Right ventricle myocardium inferior (tissue), 1 donor: ENCODE results near the gene ZSCAN25. TPM values are rescaled to one million over a fixed set of nuclear protein-coding genes. Genes with fewer than 3 reads are reported as not detected.
"Not testable (repeated sequence)": the region's sequence is repeated elsewhere in the genome, so short reads cannot be mapped to it uniquely, and the experiment has no call there.

ENCODE experiments used
- ATAC-seq: fragments of 200-7000 bp; cut with Tn5 transposase; one replicate; pipeline ENCODE4 v1.9.1; 2020; ENCODE audit warnings: mild to moderate bottlenecking, moderate library complexity
- DNase-seq: peaks from one replicate; pipeline ENCODE4 v3.0.0; 2021; ENCODE audit errors: missing footprints
- intact Hi-C: fragments of 100-400 bp; cut with DNase I; formaldehyde crosslinking; loops from one replicate; pipeline ENCODE4 v1.11.0; 2022
- total RNA-seq: library from RNA; stranded (reverse); fragmentation: NEBNext Ultra II Directional; extraction: Animal tissue kit (Norgen Biotek cat#: 25700); gene quantifications from one replicate; pipeline ENCODE4 v1.2.1, GENCODE V29; 2021
- donor health status: DM: no; HTN: yes; CAD: no; lungs with severe emphysema.

Gene ZSCAN25
- total RNA-seq, 1 donor from 2014 or later, result 8.1 TPM

DNA sequence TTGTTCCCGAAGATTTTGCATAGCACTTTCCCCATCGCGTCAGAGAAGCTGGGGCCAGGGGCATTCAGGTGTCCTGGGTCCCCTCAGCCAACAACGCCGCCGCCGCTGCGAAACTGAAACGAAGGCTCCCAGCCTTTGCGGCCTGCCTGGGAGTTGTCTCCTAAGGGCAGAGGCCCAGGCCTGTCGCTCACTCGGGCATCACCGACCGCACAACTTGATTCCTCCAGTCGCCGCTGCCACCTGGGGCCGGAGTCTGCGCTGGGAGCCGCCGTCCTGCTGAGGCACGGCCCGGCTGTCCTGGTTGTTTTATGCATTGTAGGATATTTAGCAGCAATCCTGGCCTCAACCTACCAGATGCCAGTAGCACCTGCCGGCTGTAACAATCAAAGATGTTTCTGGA is 22.0 kb downstream of the ZSCAN25 start:
- DNase-seq (peak; percentile 60), ATAC-seq (no peak)
- intact Hi-C loops, result no loop called here

GRCh38 chr7:99639267-99639666 is 22.5 kb downstream of the ZSCAN25 start:
- no peak for DNase-seq
- intact Hi-C loops, result no loop called here
- ATAC-seq, result no peak

DNA sequence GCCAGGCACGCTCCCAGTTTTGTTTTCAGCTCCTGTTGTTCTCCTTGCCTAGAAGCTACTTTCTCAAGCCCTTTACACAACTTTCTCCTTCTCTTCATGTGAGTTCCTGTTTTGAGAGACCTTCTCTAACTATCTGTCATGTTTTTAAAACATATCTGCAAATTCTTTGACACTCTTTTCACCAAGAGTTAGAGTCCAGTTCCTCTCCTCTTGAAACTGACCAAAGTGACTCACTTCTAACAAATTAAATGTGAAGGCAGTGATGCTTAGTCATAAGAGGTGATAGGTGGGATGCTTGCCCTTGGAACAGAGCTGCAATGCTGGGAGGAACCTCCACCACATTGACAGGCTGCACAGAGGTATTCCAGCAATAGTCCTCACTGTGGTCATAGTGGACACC is 25.3 kb downstream of the ZSCAN25 start:
- intact Hi-C loops, result no loop called here
- ATAC-seq (no peak), DNase-seq (no peak)

GRCh38 chr7:99643464-99643863 is 26.7 kb downstream of the ZSCAN25 start:
- no peak for DNase-seq
- intact Hi-C loops, result no loop called here
- ATAC-seq, result no peak

- DNase-seq (no peak), ATAC-seq (no peak)
- intact Hi-C loops, result no loop called here
Measured at GRCh38 chr7:99644431-99644830, 27.7 kb downstream of the ZSCAN25 start.

- ATAC-seq, result no peak
- DNase-seq, result no peak
- intact Hi-C loops, result no loop called here
Measured at GRCh38 chr7:99645590-99645989, 28.8 kb downstream of the ZSCAN25 start.

- no peak for ATAC-seq
- intact Hi-C loops, result no loop called here
- DNase-seq, result no peak
Measured at GRCh38 chr7:99648843-99649242, 32.1 kb downstream of the ZSCAN25 start.

GRCh38 chr7:99651290-99651689 is 34.5 kb downstream of the ZSCAN25 start:
- intact Hi-C loops, result no loop called here
- ATAC-seq, result no peak
- no peak for DNase-seq

DNA sequence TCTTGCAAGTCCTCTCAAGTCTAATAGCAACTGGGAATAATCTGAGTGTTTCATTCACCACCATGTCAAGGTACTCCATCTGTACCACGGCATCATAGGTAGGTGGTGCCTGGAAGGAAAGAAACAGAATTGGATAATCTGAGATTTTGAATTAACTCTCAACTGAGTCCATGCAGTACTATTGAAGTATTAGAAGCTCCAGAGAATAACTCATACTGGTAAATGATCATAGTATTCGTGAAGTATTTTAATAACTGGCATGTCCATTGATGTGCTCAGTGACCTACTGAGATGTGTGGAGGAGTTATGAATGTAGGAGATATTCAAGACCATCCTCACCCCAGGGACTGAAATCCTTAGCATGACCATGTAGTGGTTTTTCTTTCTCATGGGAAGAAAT is 35.9 kb downstream of the ZSCAN25 start:
- intact Hi-C loops, result no loop called here
- no peak for DNase-seq
- ATAC-seq, result no peak

DNA sequence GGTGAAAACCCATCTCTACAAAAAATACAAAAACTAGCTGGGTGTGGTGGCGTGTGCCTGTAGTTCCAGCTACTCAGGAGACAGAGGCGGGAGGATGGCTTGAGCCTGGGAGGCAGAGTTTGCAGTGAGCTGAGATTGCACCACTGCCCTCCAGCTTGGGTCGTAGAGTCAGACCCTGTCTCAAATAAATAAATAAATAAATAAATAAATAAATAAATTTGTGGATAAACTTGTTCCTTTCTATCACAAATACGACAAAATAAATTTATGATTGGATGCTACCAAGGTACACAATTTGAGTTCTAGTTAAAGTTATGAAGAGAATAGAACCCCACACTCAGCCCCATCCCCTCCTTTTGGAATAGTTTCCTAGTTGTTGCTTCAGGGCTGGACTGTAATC is 36.5 kb downstream of the ZSCAN25 start:
- DNase-seq, ATAC-seq, intact Hi-C loops: not testable (repeated sequence)

DNA sequence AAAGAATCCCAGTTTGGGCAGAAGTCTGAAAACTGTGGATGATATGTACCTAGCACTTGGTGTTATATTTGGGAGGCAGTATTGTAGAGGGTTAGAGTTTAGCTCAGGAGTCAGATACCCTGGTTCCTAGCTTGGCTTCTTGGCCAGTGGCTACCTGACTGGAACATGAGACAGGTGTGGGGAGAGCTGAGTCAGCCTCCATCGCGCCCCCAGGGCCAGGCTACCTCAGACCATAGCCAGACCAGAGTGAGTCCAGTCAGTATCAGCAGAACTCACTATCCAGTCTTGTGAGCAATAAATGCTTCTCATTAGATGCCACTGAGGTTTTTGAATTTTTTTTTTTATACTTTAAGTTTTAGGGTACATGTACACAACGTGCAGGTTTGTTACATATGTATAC is 37.0 kb downstream of the ZSCAN25 start:
- no peak for ATAC-seq
- DNase-seq, result no peak
- intact Hi-C loops, result no loop called here

- intact Hi-C loops, DNase-seq, ATAC-seq: not testable (repeated sequence)
Measured at GRCh38 chr7:99654626-99655025, 37.9 kb downstream of the ZSCAN25 start.

DNA sequence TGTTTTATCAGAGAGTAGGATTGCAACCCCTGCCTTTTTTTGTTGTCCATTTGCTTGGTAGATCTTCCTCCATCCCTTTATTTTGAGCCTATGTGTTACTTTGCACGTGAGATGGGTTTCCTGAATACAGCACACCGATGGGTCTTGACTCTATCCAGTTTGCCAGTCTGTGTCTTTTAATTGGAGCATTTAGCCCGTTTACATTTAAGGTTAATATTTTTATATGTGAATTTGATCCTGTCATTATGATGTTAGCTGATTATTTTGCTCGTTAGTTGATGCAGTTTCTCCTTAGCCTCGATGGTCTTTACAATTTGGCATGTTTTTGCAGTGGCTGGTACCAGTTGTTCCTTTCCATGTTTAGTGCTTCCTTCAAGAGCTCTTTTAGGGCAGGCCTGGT is 41.1 kb downstream of the ZSCAN25 start:
- DNase-seq, intact Hi-C loops: not testable (repeated sequence)

DNA sequence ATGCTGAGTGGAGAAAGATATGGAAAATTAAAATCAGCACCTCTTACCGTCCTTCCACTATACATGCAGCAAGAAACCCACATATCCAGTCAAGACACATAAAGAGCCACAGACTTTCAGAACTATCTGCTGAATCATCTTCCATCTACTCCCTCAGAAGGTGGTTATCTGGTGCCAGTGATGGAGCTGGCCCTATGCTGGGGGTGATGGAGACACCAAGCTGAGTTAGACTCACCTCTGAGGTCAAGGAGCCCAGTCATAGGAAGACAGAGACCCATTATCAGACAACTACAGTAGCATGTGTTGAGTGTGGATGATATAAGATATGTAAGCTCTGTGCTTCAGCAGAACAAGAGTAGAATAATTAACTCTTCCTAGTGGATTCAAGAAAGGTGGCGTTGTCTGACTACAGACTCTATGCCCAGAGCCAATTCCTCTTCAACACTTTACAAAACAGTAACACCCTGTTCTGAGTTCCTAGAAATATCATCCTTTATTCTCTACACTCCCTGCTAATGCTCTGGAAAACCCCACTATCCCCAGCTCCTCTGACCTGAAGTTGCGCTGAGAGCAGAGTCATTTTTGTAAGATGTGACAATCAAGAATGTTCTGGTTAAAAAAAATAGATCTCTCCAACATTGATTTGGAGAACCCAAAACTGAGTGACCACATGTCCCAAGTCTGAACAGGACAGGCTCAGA is 48.7 kb downstream of the ZSCAN25 start:
- intact Hi-C loops, result no loop called here
- DNase-seq (no peak), ATAC-seq (no peak)

More for the DNA sequence above, 41.1 kb downstream of the ZSCAN25 start:
- not testable (repeated sequence) for ATAC-seq

GRCh38 chr7:99666013-99666395 is 49.3 kb downstream of the ZSCAN25 start:
- no peak for DNase-seq
- ATAC-seq, result no peak
- intact Hi-C loops, result no loop called here

GRCh38 chr7:99667179-99667578 is 50.4 kb downstream of the ZSCAN25 start:
- ATAC-seq (no peak), DNase-seq (no peak)
- intact Hi-C loops, result no loop called here

- DNase-seq (no peak), ATAC-seq (no peak)
- intact Hi-C loops, result no loop called here
Measured at GRCh38 chr7:99668541-99668940, 51.8 kb downstream of the ZSCAN25 start.

DNA sequence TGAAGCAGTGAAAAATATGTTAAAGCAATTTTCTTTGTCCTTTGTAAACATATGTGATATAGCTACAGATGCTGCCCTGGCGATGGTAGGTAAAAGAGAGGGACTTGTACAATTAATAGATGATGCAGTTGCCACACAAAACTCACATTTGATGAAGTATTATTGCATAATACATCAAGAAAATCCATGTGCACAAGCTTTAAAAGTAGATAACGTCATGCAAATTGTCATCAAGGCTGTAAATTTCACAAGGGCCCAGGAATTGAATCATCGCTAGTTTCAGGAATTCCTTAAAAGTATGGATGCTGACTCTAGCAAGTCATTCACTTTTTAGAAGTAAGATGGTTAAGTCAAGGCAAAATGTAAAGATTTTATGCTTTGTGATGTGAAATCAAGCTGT is 53.0 kb downstream of the ZSCAN25 start:
- DNase-seq, result no peak
- intact Hi-C loops, result no loop called here
- ATAC-seq, result no peak

GRCh38 chr7:99672573-99672972 is 55.8 kb downstream of the ZSCAN25 start:
- no peak for ATAC-seq
- intact Hi-C loops, result no loop called here
- no peak for DNase-seq

- ATAC-seq, result no peak
- intact Hi-C loops, result no loop called here
- DNase-seq, result no peak
Measured at GRCh38 chr7:99674995-99675742, 58.4 kb downstream of the ZSCAN25 start.
